HG03139 (cell line): Measurements from ENCODE around the gene INCENP.

Source experiments
- ATAC-seq: cut with Tn5 transposase; IDR thresholded peaks from one replicate; pipeline ENCODE4 v1.9.1; 2021; ENCODE audit not compliant: unreplicated experiment

The INCENP gene

DNA sequence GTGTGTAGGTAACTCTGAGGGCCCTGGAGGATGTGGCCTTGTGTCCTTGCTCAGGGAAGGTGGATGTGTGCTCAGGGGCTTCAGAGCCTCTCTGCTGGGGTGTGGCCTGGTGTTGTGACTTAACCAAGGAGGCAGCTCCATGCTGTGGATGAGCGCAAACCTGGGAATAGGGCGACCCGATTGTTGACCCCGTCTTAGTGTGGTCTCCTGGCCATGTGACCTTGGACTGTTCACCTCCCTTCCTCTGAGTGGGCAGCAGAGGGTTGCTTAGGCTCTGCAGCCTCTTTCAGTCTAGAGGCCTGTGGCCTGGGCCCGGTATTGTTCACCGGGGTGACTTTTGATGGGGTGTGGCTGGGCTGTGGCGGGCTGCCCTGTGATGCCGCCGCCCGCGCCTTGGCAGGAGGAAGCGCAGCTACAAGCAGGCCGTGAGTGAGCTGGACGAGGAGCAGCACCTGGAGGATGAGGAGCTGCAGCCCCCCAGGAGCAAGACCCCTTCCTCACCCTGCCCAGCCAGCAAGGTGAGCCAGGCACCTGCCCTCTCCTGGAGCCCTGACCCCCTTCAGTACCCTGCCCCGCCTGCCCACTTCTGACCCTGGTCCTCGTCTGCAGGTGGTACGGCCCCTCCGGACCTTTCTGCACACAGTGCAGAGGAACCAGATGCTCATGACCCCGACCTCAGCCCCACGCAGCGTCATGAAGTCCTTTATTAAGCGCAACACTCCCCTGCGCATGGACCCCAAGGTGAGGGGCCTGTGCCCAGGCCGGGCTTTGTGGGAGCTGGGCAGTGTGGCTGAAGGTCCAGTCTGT is 16.7 kb downstream of the INCENP start:
- no peak for ATAC-seq

GRCh38 chr11:62141111-62142042 is 17.6 kb downstream of the INCENP start:
- no peak for ATAC-seq

- ATAC-seq = no peak
Observed at GRCh38 chr11:62142043-62142375, 18.2 kb downstream of the INCENP start.

DNA sequence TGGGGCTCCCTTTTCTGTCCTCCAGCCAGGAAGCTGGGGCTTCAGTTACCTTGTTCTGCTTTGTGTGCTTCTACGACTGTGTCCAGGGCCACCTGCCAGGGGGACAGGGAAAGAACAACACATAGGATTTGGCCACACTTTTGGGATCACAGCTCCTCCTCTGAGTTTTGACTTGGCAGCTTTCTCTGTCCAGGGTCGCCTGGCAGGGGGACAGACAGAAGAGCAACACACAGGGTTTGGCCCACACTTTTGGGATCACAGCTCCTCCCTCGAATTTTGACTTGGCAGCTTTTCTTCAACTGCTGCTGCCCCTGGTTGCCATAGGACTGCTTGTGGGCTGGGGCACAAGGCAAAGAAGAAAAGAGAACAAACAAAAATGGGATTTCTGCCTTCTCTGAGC is 19.1 kb downstream of the INCENP start:
- no peak for ATAC-seq

DNA sequence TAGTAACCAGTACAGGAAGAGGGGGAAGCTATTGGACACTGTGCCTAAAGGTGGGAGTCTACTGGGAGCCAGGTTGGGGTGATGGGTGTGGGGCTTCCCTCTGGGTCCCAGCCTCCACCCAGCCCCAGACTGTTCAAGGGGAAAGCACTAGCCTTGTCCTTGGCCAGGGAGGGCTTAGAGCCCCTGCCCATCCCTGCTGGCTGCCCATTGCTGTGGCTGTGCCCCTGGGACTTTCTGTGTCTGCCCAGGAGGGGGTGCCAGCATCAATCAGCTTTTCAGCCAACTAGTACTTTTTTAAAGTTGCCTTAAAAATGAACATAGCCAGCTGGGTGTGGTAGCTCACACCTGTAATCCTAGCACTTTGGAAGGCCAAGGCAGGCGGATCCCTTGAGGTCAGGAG is 19.9 kb downstream of the INCENP start:
- no peak for ATAC-seq

GRCh38 chr11:62144641-62145255 is 20.9 kb downstream of the INCENP start:
- no peak for ATAC-seq

- ATAC-seq = no peak
Observed at GRCh38 chr11:62145261-62145871, 21.6 kb downstream of the INCENP start.

DNA sequence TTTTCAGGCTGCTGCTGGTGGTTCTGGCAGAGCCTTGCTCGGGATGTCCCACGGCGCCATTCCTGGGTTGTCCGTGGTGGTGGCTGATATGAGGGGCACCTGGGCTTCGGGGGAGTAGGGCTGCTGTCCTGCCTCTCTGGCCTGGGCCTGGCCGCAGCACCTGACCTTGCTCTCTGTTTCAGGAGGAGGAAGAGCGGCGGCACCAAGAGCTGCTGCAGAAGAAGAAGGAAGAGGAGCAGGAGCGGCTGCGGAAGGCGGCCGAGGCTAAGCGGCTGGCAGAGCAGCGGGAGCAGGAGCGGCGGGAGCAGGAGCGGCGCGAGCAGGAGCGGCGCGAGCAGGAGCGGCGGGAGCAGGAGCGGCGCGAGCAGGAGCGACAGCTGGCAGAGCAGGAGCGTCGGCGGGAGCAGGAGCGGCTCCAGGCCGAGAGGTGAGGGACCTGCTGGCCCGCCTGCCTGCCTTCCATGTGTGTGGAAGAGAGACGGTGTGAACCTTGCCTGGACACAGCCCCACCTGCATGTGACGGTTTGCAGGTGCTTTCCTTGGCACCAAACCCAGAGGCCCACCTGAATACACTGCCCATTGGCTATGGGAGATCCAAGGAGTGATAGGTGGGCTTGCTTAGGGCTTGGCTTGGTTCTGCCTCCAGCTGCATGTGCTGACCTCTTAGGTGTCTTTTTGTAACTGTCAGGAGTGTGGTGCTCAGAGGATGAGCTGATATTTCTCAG is 22.8 kb downstream of the INCENP start:
- ATAC-seq = no peak

DNA sequence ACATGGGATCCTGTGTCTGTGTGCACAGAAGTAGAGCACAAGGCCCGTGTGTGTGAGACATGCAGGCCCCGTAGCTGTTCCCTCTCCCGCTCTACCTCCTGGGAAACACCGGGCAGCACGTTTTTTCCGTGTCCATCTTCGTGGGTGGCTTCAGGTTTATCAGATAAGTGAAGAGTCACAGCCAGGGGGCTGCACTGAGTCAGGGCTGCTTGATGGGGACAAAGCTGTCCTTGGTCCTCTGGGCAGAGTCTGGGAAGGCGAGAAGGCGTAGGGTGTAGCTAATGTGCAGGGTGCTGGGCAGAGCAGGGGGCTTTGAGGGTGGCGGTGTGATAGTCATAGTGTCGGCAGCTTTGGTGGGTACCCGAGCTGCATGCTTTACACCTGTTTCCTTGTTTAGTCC is 23.7 kb downstream of the INCENP start:
- no peak for ATAC-seq

GRCh38 chr11:62148271-62148980 is 24.6 kb downstream of the INCENP start:
- ATAC-seq = no peak

DNA sequence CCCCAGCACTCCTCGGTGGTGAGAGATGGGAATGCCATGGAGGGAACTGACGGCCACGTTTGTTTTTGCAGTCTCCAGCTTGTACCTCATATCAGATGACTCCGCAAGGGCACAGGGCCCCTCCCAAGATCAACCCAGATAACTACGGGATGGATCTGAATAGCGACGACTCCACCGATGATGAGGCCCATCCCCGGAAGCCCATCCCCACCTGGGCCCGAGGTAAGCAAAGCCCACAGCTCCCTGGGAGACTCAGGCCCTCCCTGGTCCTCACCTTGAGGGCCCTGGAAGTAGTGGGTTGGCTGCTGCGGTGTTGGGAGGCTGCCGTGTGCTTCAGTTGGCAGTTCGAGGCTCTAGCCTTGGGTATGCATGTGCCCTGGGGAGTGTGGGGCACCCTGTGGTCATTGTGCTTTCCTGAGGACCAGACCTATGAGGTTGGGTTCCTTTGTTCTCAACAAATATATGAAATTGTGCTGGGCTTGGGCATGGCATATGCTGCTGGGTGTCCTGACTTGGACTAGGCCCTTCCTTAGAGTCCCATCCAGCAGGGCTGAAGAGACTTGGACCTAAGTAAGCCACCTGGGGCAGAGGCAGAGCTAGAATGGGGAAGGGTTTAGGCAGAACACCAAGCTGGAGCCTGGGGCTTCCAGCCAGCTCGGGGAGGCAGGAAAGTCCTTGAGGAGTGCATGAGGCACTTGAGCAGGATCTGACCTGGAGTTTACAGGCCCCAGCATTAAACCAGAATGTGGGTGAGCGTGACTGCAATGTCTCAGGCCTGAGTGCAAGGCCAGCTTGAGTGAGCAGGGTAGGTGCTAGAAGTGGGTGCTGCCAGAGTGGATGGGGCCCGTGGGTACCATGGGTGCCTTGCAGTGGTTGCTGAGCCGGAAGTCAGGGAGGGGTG is 26.4 kb downstream of the INCENP start:
- no peak for ATAC-seq

GRCh38 chr11:62150887-62151736 is 27.3 kb downstream of the INCENP start:
- no peak for ATAC-seq

DNA sequence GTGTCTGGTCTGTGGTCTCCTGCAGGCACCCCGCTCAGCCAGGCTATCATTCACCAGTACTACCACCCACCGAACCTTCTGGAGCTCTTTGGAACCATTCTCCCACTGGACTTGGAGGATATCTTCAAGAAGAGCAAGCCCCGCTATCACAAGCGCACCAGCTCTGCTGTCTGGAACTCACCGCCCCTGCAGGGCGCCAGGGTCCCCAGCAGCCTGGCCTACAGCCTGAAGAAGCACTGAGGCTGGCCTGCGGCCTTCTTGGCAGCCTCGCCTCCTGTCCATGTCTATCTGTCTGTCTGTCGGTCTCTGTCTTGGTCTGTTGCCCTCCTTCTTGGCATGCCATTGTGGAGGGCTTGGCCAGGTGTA is 27.9 kb downstream of the INCENP start:
- ATAC-seq = no peak

DNA sequence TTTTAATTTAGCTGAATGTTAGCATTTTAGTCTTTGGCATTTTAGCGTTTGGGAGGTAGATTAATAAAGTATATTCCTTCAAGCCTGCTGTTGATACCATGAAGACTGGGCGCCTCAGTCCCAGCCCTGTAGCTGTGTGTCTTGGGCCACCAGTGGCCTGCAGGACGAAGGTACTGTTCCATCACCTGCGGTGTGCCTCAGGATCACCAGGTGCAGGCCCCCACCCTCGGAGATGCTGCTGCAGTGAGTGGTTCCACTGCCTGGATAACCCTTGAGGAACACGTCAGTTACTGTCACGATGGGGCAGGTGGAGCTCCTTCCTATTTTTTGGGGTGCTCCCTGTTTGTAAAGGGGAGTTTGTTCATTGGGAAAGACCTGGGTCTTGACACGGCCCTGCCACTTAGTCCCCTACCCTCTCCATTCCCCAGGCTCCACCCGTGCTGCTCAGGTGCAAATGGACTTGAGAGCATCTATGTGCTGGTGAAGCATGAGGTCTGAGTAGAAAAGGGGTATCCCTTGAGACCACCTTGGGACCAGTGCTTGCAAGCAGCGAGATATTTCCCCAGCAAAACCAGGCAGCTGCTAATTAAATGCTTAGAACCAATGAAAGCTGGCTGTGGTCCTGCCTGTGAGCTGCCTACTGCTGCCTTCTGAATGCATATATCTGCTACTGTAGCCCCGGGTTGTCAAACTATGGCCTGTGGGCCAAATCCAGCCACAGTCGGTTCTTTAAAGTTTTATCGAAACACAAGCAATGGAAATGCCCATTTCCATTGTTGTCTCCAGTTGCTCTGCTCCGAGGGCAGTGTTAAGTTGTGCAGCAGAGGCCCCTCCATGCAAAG is 28.7 kb downstream of the INCENP start:
- ATAC-seq = no peak

DNA sequence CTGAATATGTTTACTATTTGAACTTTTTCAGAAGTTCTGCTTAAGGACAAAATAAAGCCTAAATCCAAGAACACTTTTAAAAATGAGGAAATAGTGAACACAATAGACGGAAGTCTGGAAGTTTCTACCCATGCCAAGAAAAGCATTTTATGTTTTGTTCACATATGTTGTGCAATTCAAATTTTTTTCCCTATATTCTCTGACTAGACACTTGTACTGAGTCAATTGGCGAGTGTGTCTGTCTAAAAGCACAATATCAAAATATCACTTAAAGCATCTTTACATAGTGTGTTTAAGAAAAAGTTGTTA is 29.2 kb downstream of the INCENP start:
- ATAC-seq = no peak

GRCh38 chr11:62153617-62154016 is 29.8 kb downstream of the INCENP start:
- no peak for ATAC-seq

GRCh38 chr11:62157603-62158002 is 33.8 kb downstream of the INCENP start:
- ATAC-seq = no peak
